SIG-M5 treated with dmso at 0.1 percent for 504 hours (cell line): ENCODE data around the gene SLC26A6.

Experiments used
- DNase-seq: peaks from one replicate; lab custom pipeline; 2025; ENCODE audit not compliant: unreplicated experiment; lab: John Stamatoyannopoulos, UW

SLC26A6 gene

GRCh38 chr3:48635222-48636021 is at the start of gene SLC26A6:
Gene SLC26A6 (minus strand): TSS chr3:48635461. CDS start chr3:48635393, 68 bp downstream.
- peak; percentile 93 for DNase-seq

GRCh38 chr3:48684480-48685143 is 49.4 kb upstream of the SLC26A6 start:
- DNase-seq = peak; percentile 79

- DNase-seq = no peak
These were observed 48.7 kb upstream of the SLC26A6 start for GRCh38 chr3:48684054-48684349.

DNA sequence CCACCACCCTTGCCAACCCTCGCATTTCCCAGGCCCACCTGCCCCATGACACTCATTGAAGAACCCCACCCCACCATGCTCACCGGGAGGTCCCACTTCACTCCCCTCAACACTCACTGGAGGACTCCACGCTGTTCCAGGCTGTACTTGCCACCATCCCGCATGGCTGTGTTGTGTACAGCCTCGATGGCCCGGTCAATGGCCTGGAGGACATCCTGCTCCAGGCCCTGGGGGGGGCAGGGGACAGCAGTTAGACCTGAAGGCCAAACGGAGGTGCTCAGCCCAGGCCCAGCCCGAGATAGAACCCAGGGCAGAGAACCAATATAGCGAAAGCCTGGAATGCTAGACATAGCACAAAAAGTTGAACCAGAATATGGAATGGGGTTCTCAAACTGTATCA is 47.5 kb upstream of the SLC26A6 start:
- DNase-seq = no peak

GRCh38 chr3:48681974-48682610 is 46.8 kb upstream of the SLC26A6 start:
- DNase-seq = no peak

- DNase-seq = no peak
These were observed 46.2 kb upstream of the SLC26A6 start for GRCh38 chr3:48681541-48681880.

- DNase-seq = no peak
These were observed 45.7 kb upstream of the SLC26A6 start for GRCh38 chr3:48680811-48681540.

GRCh38 chr3:48679411-48680391 is 44.4 kb upstream of the SLC26A6 start:
- DNase-seq = peak; percentile 71

DNA sequence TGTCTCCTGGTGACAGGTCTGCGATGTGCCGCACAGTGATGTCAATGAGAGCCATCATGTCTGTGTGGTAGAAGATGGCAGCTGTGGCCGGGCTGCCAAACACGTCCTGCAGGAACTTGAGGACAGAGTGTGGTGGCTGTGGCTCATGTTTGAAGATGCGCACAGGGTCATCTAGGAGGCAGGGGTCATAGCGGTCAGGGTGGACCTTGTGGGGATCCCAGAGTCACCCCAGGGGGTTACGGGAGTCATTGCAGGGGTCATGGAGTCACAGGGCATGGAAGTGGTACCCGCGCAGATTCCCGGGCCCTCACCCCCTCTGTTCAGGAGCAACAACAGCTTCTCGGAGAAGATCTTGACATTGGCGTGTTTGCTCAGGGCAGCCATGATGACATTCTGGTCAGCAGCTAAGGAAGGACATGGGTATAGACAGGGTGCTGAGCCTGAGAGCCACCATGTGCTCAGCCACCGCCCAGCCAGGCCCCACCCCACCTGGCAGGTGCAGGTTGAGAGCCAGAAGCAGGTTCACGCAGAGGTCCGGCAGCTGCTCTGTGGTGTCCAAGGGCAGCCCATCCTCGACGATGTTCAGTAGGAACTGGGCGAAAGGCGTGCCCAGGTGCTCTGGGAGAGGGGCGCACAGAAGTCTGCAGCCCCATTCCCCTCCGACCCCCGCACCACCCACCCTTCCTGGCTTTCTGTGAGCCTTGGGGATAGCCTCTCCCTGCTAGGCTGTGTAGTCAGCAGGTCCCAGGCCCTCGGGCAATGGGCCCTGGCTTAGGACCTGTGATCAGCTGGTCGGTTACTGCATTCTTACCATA is 43.5 kb upstream of the SLC26A6 start:
- no peak for DNase-seq

DNA sequence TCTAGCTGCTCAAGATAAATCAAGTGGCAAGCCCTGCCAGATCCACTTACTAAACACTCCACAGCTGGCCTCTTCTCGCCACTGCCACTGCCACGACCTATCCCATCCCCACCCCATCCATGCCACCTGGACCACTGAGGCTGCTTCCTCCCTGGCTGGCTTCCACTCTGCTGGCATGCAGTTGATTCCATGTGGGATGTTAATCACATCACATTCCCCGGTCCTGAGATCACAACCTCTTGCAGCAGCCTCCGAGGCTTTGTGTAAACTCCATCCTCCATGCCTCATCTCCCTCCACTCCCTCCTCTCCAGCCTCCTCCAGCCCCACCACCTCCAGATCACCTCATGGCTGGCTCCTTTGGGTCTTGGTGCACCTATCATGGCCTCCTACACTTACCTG is 42.8 kb upstream of the SLC26A6 start:
- DNase-seq = no peak

- DNase-seq = no peak
These were observed 39.2 kb upstream of the SLC26A6 start for GRCh38 chr3:48674505-48674904.

- no peak for DNase-seq
These were observed 37.3 kb upstream of the SLC26A6 start for GRCh38 chr3:48672522-48672921.

GRCh38 chr3:48664929-48665328 is 29.7 kb upstream of the SLC26A6 start:
- no peak for DNase-seq

GRCh38 chr3:48664313-48664644 is 29.0 kb upstream of the SLC26A6 start:
- no peak for DNase-seq

DNA sequence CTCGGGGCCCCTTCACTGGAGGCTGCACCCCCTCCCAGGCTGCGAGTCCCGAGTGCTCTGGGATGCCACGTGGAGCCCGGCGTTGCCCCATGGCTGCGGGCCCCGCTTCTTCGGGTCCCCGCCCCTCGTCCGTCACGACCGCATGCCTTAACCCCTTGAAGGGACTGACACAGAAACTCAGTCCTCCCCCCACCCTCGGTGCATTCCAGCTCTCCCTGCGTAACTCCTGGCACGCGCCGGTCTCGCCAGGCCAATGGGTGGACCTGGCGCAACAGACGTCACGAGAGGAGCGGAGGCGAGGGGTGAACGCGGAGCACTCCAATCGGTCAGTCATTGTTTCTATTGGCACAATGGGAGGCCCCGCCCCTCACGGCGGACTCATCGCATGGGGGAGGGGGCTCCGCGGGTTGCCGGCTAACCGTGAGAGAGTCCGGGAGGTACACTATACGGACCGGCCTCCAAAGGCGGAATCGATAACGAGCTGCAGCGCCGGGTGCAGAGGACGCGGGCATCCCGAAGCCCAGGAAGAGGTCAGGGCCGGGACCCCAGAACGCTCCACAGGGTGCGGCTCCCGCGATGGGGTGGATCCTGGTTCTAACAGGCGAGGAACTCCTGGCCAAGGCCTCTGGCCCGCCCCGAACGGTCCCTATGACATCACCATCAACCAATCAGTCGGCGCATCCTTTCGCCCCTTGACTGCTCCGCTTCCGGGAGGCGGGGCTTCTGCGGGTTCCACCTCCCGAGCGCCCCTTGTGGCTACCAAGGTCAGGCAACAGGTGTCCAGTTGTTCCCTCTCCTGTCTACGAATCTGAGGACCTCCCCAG is 28.4 kb upstream of the SLC26A6 start:
- DNase-seq = peak; percentile 99

DNA sequence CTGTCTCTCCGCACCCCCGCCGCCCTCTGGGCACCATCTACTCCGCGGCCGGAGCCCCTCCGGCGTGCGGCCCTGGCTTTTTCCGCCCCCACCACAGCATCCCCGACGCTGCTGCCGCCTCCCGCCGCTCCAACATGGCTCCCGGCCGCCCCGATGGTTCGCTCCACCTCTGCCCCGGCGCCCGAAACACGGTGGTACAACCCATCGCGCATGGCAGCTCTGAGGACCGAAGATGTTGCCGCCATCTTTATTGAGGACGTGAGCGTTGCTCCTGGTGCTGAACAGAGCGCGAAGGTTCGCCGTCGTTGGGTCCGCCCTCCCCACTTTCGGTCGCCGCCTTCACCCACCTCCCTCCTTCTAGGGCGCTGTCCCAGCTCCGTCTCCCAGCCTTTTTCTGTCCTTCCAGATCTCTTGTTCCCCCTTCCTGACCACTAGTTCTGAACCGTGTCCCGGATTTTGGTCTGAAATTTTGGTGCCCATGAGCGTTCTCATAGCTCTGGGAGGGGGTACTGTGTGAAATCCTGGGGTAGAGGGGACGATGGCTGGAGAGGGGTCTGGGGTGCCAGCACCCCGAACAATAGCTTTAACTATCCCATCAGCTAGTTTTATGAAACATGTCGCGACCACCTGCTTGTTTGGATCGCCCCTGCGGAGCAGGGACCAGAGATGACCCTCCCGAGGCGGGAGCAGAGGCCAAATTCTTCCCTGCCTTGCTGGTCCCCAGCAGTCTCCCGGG is 27.7 kb upstream of the SLC26A6 start, which contains the start of gene CELSR3:
Gene CELSR3, minus strand, starts transcription at position 134 of the 736 bp plus-strand sequence. CDS start 252 bp downstream, outside the sequence.
- peak; percentile 80 for DNase-seq

DNA sequence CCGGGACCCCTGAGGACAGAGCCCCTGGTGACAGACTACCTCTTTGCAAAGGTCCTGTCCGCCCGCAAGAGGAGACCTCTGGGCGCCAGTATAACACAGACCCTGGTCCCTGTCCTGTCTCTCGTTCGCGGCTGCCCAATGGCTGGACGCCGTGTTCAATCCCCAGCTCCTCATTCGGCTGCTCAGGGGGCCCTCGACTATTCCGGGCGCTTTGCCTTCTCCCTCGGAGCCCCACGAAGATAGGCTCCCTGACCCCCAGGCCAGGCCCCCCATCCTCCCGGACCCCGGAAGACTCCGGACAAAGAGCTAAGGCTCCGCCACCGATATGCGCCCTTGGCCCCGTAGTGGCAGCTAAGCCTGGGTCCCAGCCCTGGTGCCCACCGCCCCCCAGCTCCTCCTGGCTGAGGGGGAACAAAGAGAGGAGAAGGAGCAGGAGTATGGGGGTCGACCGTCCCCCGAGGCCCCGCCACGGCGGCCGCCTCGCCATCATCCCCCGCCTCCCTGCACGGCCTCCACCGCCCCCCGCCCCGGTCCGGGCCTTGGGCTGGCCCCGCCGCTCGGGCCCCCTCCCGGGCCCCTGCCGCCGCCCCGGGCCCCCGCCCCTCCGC is 27.0 kb upstream of the SLC26A6 start:
- DNase-seq = no peak
